Neutrophil (primary cell): ENCODE measurements around the gene VPS41.

Experiments used
- H3K27ac ChIP-seq: fragments of 200-600 bp; sonication (generic); 2 replicates; pipeline ENCODE4 v1.5.1; 2016; ENCODE audit warnings: mild to moderate bottlenecking, moderate library complexity
- H3K27me3 ChIP-seq: fragments of 200-600 bp; sonication (generic); 2 replicates; pipeline ENCODE4 v1.6.0; 2016; ENCODE audit warnings: mild to moderate bottlenecking
- H3K36me3 ChIP-seq: fragments of 200-600 bp; sonication (generic); 2 replicates; pipeline ENCODE4 v1.5.1; 2017
- H3K4me1 ChIP-seq, 2 experiments: fragments of 200-600 bp in 1 of 2; sonication (generic) in 1 of 2; 1 replicate in 1 of 2; 2 replicates in 1 of 2; pipeline versions ENCODE4 v1.5.1 to v1.6.1; 2013 to 2016; ENCODE audit warnings: low read depth in 1 of 2, low read length in 1 of 2, mild to moderate bottlenecking in 1 of 2, moderate library complexity in 1 of 2; ENCODE audit not compliant: control insufficient read depth in 1 of 2, insufficient read depth in 1 of 2
- H3K4me3 ChIP-seq, 2 experiments: fragments of 200-600 bp in 1 of 2; sonication (generic) in 1 of 2; 1 replicate in 1 of 2; 2 replicates in 1 of 2; pipeline ENCODE4 v1.5.1; 2013 to 2016; ENCODE audit warnings: low read depth in 1 of 2, low read length in 1 of 2, mild to moderate bottlenecking in 1 of 2, moderate library complexity in 1 of 2
- H3K9me3 ChIP-seq: fragments of 200-600 bp; sonication (generic); 2 replicates; pipeline ENCODE4 v1.5.1; 2016
- CTCF ChIP-seq: fragments of 200-600 bp; sonication (generic); IDR thresholded peaks from 2 replicates; pipeline ENCODE4 v1.5.1; 2016; ENCODE audit warnings: antibody characterized with exemption

VPS41 gene

GRCh38 chr7:38881947-38882684 lies 26.9 kb downstream of the VPS41 start:
- Histone ChIP-seq H3K27ac (no peak overlapping the region), H3K27me3 (no peaks in the 10 kb centered on the region), H3K4me1 (peaks cover 5 to 8% of the 10 kb centered on the region in 2 experiments), H3K9me3 (no peaks in the 10 kb centered on the region), H3K4me3 (no peak overlapping the region), H3K36me3 (no peaks in the 10 kb centered on the region)
- TF ChIP-seq CTCF = no peak

DNA sequence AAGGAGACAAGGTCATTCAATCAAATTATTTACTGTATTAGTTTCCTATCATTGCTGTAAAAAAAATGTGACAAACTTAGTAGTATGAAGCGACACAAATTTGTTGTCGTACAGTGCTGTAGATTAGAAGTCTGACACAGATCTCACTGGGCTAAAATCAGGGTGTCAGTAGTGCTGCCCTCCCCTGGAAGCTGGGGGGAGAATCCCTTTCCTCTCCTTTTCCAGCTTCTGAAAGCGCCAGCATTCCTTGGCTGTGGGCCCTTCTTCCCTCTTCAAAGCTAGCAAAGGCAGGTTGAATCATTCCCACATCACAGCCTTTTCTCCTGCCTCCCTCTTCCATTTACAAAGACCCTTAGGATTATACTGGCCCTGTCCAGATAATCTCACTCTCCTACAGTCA lies 28.0 kb downstream of the VPS41 start:
- TF ChIP-seq CTCF = no peak
- Histone ChIP-seq H3K36me3 (no peaks in the 10 kb centered on the region), H3K4me1 (peaks cover 5 to 8% of the 10 kb centered on the region in 2 experiments), H3K4me3 (no peak overlapping the region), H3K9me3 (no peaks in the 10 kb centered on the region), H3K27ac (no peak overlapping the region), H3K27me3 (no peaks in the 10 kb centered on the region)

DNA sequence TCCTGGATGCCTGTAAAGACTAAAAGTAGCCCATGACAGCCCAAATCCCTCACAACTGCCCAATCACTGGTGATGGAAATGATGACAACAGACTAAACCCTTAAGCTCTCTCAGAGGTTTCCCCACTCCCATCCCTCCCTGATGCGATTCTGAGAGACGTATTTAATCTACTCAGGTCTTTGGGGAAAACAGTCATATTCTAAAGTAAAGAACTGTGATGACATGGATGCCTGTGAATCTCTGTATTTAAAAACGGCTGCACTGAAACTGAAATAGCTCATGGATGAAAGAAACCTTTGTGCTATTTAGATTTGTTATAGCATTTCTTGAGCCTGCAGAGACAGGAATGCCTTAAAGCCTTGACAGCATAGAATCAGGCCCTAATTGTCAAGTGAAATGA lies 28.5 kb downstream of the VPS41 start:
- Histone ChIP-seq H3K36me3 (no peaks in the 10 kb centered on the region), H3K4me1 (peaks cover 5 to 8% of the 10 kb centered on the region in 2 experiments), H3K27me3 (no peaks in the 10 kb centered on the region), H3K27ac (no peak overlapping the region), H3K9me3 (no peaks in the 10 kb centered on the region), H3K4me3 (no peak overlapping the region)
- no peak for TF ChIP-seq CTCF

DNA sequence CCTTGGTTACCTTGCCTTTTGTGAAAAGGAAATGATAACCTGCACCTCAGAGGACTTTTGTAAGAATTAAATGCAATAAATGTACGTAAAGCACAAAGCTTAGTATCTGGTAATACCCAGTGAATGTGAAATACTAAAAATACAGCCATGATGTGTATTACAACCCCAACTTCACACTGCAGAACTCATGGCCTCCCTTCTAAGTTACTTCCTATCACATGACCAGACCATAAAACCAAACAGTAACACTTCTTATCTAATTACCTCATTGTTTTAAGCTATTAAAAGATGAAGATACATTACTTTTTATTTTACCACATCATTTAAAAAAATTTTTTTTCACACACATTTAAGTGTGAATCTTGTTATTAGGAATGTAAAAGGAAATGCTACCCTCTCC lies 29.0 kb downstream of the VPS41 start:
- H3K36me3 ChIP-seq = no peaks in the 10 kb centered on the region
- no peaks in the 10 kb centered on the region for H3K9me3 ChIP-seq
- no peaks in the 10 kb centered on the region for H3K27me3 ChIP-seq
- peaks cover 5 to 8% of the 10 kb centered on the region in 2 experiments for H3K4me1 ChIP-seq
- no peak for TF ChIP-seq CTCF
- H3K4me3 ChIP-seq = no peak overlapping the region
- no peak overlapping the region for H3K27ac ChIP-seq

- Histone ChIP-seq H3K4me3 (no peak overlapping the region), H3K4me1 (peaks cover 5 to 8% of the 10 kb centered on the region in 2 experiments), H3K9me3 (no peaks in the 10 kb centered on the region), H3K27ac (peak overlapping the region; percentile 12), H3K36me3 (no peaks in the 10 kb centered on the region), H3K27me3 (no peaks in the 10 kb centered on the region)
- no peak for TF ChIP-seq CTCF
These were observed 30.1 kb downstream of the VPS41 start for GRCh38 chr7:38878694-38879457.
